Right renal pelvis (tissue), 4 donors: ENCODE results near the gene AGBL4. TPM values are rescaled to one million over a fixed set of nuclear protein-coding genes. Genes with fewer than 3 reads are reported as not detected.

Source experiments
- DNase-seq, 4 donors: peaks; one replicate each; pipeline ENCODE4 v3.0.0-alpha.2; 2013; ENCODE audit warnings: low read depth in 4 of 4, low spot score in 3 of 4, missing footprints in 1 of 4
- polyA plus RNA-seq, 4 donors: library from polyadenylated mRNA; unstranded; fragments of 120-200 nt; gene quantifications; one replicate each; pipeline ENCODE4 v1.2.1, GENCODE V29; 2013; ENCODE audit not compliant: insufficient read length in 4 of 4

AGBL4 gene
- polyA plus RNA-seq, 4 donors, result 0.87 to 1.5 (median 1.2) TPM

GRCh38 chr1:48571303-48571987 is 1452.3 kb downstream of the AGBL4 start:
- no peak for DNase-seq

GRCh38 chr1:48570568-48570967 is 1453.2 kb downstream of the AGBL4 start:
- DNase-seq, result no peak

- no peak for DNase-seq
Measured at GRCh38 chr1:48568501-48568900, 1455.3 kb downstream of the AGBL4 start.

GRCh38 chr1:48566492-48566891 is 1457.3 kb downstream of the AGBL4 start:
- no peak for DNase-seq

- DNase-seq, result no peak
Measured at GRCh38 chr1:48563021-48563420, 1460.7 kb downstream of the AGBL4 start.

GRCh38 chr1:48561444-48561843 is 1462.3 kb downstream of the AGBL4 start:
- no peak for DNase-seq

GRCh38 chr1:48560577-48560976 is 1463.2 kb downstream of the AGBL4 start:
- DNase-seq, result no peak

GRCh38 chr1:48560116-48560515 is 1463.6 kb downstream of the AGBL4 start:
- no peak for DNase-seq

- DNase-seq, result no peak
Measured at GRCh38 chr1:48558366-48558765, 1465.4 kb downstream of the AGBL4 start.

- no peak for DNase-seq
Measured at GRCh38 chr1:48556186-48556850, 1467.4 kb downstream of the AGBL4 start.

- no peak for DNase-seq
Measured at GRCh38 chr1:48555271-48555670, 1468.5 kb downstream of the AGBL4 start.

- DNase-seq, result no peak
Measured at GRCh38 chr1:48552903-48553606, 1470.7 kb downstream of the AGBL4 start.

GRCh38 chr1:48552420-48552819 is 1471.3 kb downstream of the AGBL4 start:
- no peak for DNase-seq

GRCh38 chr1:48548985-48549384 is 1474.8 kb downstream of the AGBL4 start:
- no peak for DNase-seq

GRCh38 chr1:48547561-48548220 is 1476.1 kb downstream of the AGBL4 start:
- no peak for DNase-seq

GRCh38 chr1:48543854-48544253 is 1479.9 kb downstream of the AGBL4 start:
- no peak for DNase-seq

GRCh38 chr1:48540587-48540986 is 1483.2 kb downstream of the AGBL4 start:
- no peak for DNase-seq

GRCh38 chr1:48536477-48536876 is 1487.3 kb downstream of the AGBL4 start:
- no peak for DNase-seq

- no peak for DNase-seq
Measured at GRCh38 chr1:48532976-48533375, 1490.8 kb downstream of the AGBL4 start.

GRCh38 chr1:48530727-48531351 is 1492.9 kb downstream of the AGBL4 start:
- peak; percentile 43 to 64 (median 52) for DNase-seq

- DNase-seq, result no peak
Measured at GRCh38 chr1:48527051-48527450, 1496.7 kb downstream of the AGBL4 start.
